Activated CD8-positive, alpha-beta memory T cell treated with anti-CD3 and anti-CD28 coated beads for 48 hours (primary cell): ENCODE measurements around the gene HOXB7.

Source experiments
- DNase-seq, 3 experiments: peaks; one replicate each; pipeline ENCODE4 v3.0.0-alpha.2; 2020; ENCODE audit warnings: low read depth in 2 of 3, low spot score in 2 of 3

HOXB7 gene

DNA sequence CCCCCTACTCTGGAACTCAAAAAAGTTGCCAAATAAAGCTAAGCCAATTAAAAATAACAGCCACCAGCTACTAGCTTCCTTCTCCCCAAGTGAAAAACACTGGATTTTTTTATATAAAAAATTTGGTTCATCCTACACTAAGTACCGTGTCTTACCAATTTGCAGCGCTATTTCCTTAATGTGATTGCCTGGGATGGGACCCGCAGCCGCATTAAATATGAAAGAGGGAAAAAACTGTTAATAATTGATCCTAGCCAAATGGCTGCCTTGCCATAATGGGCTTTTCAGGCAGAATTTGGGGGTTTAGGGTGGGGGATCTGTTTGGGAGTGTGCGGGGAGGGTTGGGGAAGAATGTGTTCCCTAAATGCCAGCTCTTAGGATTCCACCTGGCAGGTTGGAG is 13.3 kb upstream of the HOXB7 start:
- no peak for DNase-seq

DNA sequence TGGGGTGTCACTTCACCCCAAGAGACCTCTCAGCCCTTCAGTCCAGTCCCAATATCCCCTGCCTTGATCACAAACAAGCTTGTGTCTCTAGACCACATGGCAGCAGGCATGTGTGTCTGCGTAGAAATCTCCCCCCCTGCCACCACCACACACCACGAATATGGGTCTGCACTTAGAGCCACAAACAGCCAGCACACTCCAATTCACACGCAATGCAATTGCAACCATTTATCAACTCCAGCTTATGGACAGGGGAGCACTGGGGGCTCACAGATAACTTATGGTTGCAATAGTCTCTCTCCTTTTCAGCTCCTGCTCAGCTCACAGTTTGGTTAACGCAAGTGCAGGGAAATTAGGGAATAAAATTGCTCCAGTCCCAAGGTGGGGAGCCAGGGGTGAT is 12.8 kb upstream of the HOXB7 start:
- no peak for DNase-seq

DNA sequence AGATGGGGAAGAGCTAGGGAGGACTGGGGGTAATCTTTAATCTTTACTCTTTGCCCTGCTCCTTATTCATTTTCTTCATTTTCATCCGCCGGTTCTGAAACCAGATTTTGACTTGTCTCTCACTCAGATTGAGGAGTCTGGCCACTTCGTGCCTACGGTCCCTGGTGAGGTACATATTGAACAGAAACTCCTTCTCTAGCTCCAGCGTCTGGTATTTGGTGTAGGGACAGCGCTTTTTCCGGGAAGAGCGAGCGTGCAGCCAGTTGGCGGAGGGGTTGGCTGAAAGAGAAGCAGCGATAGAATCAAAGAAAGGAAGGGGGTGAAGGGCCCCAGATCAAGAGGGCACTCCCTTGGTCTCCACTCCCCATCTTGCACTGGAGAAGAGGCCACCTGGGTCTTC is 12.0 kb upstream of the HOXB7 start:
- no peak for DNase-seq

DNA sequence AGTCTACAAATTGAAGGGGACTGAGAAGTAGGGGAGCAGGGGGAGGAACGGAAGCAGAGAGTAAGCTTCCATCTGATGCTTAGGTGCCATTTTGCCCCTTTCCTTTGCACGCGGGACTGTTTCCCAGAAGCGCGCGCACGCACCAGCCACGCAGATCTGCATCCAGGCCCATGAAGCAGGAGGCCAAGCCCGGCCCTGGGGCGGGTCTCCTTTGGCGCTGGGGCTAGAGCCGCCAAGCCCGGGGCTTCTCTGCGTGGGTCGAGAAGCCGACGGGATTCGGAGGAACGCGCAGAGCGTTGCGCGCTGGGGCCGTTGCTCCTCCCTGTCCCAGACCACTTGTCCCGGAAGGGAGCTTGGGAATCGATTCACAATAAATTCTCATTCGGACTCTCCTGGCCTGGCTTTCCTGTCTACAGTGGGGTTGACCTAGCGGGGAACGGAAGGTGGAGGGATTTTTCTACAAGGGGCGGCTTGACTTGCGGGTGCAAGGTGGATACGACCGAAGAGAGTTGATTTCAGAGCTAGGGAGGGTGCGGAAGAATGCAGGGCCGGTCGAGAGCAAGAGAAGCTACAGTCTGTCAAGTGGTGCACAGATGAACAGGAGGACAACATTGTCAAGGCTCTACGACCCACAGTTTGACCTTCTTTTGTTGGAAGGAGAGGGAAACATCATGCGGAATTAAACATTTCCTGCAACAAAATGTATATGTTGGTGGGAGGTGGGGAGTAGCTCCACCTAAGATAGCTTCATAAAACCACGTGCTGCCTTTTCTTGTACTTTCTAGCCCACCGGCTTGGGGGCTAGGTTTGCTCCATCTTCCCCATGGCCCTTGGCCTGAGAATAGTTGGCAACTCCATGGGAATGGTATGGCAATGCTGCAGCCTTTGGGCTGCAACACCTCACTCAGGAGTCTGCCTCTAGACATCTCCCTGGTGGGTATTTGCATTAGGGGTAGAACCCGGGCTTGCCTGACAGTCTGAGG is 10.9 kb upstream of the HOXB7 start:
- no peak for DNase-seq

DNA sequence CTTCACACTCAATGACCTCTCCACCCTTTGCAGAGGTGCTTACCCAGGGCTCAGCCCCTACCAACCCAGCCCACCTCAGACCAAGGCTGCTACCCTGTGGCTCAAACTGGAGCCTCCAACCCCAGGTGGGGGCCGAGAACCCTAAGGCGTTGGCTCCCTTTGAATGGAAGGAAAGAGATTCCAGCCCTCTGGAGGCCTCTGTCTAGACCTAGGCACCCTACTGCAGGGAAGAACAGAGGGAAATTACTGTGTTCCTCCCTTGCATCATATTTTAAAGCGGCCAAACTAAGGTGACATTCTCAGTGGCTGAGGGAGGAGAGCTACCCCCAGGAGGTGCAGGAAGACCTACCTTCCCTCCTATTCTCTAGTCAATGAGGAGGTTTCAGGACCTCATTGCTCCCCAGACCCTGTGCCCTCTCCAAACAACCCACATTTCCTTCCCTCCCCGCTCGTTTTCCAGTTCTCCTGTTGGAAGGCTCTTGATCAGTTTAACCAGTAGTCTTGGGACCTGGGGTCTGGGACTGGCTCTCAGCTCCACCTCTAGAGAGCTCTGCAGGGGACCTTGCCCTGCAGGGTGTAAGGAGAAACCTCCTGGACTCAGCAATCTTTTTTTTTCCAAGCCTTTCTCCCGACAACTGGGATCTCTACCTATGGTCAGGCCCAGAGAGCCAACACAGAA is 9.8 kb upstream of the HOXB7 start:
- DNase-seq: no peak

DNA sequence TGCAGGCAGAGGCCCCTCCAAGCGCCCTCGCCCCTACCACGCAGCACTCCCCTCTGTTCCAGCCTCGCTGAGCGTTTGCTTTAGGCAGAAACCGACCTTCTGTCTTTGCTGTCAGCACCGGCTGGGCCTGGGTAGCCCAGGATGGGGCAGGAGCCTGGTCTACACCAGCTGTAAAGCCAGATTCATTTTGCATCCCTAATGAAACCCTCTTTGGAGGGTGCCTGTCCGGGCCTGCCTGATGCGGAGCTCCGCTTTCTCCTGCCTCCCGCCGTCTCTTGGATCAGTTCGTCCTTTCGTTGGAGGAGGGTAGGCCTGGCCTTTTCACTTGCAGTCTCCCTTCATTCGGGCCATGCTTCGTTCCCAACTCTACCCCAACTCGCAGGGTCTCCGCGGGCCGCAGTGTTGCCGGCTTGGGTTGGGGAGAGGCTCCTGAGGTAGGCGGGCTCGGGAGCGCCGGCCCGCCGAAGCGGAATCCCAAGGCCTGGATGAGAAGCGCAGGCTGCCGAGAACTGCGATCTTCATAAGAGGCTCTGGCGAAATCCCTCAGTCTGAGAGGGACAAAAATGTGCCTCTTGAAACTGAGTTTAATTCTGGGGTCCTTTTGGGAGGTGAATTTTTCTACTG is 9.1 kb upstream of the HOXB7 start:
- DNase-seq: no peak

DNA sequence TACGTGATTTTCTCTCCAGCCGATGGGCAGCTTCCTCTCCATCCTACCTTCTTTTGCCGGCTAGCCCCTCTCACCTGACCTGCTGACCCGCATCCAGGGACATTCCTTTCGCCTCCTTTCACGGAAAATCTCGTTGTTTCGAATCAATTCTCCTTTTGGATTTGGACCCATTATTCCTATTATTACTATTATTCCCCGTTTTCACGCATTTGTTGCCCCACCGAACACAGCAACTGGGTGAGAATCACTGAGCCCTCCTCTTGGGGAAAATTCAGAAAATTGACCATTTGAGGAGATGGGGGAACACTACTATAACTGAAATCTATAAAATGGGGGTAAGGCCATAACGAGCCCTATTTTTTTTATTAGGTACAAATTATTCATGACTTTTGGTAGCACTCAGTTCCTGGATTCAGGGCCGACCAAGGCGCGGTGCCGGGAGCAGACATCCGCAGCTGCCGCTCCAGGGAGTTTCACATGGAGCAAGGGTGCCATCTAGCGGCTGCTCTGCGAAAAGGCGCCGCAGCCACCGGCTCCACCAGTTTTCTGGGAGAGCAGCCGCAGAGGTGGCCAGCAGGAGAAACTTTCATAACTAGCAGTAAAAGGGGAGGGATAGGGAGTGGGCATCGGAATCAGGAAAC is 7.6 kb upstream of the HOXB7 start:
- DNase-seq: peak; percentile 66 to 90 (median 79)

DNA sequence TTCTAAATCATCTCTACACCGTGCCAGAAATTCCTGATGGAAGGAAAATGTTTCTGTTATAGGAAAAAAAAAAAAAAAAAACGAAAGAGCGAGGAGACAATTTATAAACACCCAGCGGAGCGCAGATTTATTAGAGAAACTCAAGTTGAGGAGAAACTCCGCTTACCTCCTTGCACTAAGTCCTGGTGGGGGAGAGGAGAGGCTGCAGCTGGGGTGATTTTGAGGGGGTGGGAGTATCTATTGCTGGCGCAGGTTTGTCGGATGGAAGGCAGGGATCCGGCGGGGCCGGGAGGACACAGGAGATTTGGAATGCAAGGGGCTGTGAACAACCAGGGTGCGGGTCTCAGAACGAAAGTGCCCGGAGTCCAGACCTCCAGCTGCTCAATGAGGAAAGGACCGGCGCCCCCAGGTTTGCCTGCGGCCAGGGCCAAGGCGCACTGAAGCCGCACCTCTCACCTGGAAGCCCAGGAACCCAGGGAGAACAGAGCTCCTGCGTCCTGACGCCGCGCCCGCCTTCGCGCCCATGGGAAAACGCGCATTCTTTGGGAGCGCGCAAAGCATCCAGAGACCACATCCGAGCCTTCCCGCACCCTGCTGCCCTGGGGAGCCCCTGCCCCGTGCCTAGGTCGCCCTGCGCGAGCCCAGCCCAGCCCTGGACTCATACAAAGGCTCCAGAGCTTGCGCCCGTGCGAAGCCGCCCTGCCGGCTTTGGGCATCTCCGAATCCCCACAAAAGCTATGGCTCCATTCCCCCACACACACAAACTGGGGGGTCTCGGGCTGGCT is 6.8 kb upstream of the HOXB7 start:
- no peak for DNase-seq

DNA sequence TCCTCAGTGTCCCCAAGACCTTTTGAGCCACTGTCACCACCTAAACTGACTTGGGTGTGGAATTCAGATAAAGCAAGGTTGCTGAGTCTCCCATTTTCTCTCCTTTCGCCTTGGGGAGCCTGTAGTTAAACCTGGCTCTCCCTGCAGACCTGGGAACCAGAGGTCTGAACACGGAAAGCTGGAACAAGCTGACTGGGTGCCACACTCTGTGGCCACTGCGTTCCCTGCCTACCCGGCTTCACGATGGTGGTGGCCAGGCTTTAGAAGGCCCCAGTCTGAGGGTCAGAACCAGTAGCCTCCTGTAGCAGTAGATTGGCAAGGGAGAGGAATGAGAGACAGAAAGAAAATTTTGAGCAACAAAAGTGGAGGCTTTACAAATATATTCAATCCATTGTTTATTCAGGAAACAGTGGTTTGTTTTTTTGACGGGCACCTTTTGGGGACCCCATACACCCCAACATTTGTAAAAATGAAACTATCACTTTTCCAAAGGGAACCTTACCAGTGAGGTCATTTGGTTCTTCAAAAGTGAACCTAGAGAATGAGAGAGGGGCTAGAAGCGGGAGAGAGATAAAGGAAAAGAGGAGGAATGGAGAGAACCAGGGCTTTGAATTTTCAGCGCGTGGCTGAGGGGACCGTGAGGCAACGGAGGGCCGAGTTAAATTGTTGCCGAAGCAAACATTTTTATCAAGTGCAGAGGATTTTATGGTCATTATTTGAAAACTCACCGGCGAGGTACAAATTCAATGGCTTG is 6.1 kb upstream of the HOXB7 start:
- DNase-seq: no peak

DNA sequence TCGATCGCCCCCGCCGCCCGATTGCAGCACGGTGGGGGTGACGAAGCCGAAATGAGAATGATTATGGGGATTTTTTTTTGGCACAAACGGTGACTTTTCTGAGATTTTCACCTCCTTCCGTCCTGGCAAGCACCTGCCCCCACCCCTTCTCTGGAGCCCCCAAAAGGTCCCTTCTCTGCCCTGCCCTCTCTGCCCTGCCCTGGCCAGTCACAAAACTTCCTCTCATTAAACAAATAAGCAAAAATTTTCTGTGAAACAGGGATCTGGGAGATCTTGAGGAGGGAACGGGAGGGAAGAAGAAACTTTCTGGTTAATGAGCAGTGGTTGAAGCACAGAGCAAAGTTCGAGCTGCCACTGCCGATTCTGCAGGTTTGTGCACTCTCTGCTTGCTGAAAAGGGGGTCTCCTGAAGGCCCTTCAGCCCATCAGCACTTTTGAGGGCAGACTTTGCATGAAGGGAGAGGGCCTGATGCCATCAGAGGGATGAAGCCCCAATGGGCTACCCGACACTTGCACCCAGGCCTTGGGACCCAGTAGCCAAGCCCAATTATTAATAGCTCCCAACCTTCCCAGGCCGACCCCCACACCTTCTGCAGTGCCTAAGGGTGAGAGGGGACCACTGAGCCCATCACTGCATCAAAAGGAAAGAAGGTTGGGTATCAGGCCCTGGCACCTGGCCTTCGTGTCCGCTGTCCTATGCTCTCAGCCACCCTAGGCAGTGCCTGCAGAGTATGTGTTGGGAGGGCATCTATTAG is 5.3 kb upstream of the HOXB7 start:
- no peak for DNase-seq

DNA sequence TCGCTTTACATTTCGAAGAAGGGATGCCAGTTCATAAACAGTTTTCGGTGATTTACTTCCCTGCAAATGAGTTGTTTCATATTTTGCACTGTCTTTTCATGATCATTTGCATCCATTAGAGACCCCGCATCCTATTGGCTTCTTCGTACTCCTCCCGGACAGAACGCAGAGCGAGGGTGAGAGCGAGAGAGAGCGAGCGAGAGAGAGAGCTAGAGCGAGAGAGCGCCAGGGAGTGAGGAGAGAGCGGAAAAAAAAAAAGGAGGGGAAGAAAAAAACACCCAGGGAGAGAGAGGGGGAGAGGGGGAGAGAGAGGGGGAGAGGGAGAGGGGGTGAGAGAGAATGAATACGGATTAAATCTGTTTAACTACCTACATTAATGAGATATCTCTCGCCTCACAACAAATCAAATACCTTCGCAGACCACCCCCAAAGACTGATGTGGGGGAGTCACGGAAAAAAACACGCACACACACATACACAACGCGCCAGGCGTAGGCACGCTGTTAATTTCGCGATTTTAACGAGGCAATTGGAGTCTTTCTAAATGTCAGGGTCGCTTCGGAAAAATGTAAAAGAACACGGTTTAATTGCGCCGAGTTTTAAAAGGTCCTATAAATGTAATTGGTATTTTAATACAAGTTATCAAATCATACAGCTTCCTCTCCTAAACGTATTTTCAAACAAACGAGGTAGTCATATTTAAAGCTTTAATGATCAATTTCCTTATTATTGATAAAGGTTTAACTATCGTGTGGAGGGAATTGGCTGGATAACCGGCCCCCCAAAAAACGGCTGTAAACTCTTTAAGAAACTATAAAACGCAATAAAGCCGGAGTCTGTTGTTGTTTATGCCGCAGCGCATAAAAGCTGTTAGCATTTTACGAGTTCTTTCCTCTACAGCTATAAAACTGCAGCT is 4.5 kb upstream of the HOXB7 start, which contains the start of gene HOXB8:
HOXB8 (minus strand) TSS at position 246 of the 916 bp plus-strand sequence. CDS start 588 bp downstream, outside the sequence.
- DNase-seq: no peak

DNA sequence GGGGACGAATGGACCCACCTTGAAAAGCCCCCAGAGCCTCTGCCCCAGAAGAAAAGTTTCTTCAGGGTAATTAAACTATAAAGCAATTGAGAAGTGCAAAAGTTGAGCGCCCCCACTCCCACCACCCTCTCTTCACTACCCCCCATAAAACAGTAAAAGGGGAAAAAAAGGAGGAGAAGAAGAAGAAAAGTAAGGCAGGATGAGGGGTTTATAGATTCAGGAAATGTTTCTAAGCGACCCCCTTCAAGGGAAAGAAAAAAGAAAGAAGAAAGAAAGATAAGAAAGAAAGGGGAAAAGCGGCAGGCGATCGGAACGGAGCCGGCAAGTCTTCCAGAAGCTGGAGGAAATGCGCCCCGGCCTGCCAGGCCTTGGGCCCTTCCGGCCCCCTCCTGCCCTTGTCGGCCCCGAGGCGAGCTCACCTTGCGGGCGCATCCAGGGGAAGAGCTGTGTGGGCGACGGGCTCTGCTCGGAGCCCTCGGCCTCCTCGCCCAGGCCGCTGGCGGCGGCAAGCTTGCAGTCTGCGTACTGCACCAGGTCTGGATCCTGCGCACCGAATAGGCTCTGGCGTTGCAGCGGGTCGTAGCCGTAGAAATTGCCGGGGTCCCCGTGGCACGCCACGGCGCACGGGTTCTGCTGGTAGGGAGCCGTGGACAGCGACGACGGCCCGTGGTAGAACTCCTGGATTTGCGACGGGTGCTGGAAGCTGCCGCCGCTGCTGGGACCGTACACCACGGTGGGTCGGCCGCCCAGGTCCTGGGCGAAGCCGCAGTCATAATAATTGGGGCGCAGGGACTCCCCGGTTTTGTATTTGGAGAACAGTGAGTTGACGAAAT is 3.3 kb upstream of the HOXB7 start:
- DNase-seq: no peak

DNA sequence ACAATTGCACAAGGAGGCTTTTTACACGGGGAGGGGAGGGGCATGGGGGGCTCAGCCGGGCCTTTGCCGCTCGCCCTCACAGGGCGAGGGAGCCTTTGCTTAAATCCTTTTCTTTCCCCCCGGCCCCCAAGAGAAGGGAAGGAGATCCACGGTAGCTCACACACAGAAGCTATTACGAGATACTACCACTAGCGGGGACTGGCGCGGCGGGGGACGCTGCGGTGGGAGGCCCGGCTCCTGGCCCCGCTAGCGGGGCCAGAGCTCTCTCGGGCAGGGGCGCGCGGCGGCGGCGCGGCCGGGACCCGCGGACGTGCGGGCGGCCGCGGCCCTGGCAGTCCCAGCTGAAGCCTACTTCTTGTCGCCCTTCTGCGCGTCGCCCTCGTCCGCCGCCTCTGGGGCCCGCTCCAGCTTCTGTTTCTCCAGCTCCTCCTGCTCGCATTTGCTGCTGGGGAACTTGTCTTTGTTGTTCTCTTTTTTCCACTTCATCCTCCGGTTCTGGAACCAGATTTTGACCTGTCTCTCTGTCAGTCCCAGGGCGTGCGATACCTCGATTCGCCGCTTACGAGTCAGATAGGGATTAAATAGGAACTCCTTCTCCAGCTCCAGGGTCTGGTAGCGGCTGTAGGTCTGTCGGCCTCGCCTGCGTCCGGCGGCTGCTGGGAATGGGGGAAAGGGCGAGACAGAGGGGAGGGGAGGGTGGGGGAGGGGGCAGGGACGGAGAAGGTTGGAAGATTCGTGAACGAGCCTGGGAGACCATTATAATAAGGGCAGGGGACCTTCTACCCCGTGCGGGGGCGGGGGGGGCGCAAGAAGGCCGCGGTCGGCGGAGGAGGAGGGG is 2.3 kb upstream of the HOXB7 start:
- DNase-seq: no peak

DNA sequence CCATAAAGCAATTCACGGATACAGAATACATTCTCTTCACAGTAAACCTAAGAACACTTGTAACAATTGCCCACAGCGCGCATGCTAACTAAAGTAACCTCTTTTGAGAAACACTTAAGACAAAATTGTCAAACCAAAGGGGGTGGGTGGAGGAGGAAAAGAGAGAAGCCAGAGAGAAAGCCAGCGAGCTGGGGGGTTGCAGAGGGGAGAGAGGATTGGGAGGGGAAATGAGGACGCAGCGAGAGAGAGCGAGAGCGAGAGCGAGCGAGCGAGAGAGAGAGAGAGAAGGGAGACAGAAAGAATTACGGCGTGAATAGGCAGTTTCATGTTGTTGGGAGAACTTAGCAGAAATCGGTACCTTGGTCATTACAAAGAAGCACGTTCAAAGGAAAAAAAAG is 1.6 kb upstream of the HOXB7 start:
- no peak for DNase-seq

DNA sequence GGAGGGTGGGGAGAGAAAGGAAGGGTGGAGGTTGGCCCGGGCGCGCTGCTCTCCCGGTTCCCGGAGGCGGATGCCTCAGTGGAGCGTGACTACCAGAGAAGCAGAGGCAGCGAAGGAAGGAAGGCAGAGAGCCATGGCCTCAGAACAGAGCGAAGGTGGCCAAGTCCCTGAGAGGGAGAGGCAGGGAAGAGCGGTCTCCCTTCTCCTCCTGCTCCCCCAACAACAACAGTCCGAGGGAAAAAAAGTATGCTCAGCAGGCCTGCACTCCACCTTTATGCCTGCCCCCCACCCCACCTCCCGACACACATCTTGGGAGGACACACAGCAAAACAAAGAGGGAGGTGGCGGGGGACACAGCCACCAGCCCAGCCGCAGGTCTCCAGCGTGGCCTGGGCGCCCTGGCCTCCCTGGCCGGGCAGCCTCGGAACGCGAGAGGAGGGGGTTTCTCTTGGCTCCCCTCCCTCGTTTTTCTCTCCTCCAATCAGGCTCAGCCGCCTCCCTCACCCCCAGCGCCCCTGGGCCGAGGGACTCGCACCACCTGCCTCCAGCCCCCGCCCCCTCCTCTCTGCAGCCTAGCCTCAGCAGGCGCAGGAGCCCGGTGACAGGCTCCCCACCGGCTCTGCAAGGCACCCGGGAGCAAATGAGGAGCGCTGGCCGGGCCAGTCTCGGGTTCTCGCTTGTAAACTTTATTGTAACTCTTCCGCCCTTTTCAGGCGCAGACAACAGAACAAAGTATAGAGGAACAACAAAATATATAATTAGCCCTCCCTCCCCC is 1.1 kb upstream of the HOXB7 start:
- no peak for DNase-seq

DNA sequence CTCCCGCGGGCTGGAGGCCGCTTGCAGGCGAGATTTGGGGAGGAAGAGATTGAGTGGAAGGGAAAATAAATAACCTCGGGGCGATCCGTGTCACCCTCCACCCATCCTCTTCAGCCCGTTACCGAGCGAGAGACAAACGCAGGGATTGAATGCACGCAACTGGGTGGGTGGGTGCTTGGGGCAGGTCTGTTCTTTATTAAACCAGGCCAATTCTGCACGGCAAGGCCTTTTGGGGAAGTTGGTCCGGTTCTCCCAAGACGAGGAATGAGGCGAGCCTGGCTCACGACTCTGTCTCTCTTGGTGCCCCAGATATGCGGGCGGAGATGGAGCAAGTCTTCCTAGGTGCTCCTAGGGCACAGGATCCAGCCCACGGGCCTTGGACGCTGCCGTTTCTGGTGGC is 396 bp upstream of the HOXB7 start:
- no peak for DNase-seq
